ENCODE measurements around the gene CSNK1G2.

DNA sequence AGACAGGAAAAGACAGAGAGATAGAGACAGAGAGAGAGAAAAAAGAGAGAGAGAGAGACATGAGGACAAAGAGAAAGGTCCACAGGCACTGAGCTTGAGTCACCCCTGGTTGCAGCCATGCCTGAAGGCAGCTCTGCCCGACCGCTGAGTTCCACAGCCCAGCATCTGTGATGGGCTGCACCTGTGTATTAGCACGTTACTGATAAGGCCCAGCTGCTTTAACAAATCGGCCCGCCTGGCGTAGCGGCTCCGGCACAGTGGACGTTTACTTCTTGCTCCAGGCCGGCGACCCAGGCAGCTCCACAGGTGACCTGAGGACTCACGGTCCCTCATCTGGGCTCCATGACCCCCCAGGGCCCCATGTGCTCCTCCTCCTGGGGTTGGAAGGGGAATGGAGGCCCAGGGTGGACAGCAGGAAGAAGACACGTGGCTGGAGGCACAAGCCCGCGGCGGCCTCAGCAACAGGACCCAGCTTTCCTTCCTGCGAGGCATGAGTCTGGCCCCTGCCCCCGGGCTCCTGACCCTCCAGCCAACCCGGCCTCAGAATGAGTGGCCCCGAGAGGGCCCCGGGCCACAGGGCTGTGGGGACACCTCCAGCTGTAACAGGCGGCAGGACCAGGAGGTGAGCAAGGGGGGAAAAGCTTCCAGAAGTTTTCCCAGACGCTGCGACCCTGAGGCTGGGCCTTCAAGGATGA is 3.9 kb upstream of the CSNK1G2 start:
- TF ChIP-seq, protein P1, sequence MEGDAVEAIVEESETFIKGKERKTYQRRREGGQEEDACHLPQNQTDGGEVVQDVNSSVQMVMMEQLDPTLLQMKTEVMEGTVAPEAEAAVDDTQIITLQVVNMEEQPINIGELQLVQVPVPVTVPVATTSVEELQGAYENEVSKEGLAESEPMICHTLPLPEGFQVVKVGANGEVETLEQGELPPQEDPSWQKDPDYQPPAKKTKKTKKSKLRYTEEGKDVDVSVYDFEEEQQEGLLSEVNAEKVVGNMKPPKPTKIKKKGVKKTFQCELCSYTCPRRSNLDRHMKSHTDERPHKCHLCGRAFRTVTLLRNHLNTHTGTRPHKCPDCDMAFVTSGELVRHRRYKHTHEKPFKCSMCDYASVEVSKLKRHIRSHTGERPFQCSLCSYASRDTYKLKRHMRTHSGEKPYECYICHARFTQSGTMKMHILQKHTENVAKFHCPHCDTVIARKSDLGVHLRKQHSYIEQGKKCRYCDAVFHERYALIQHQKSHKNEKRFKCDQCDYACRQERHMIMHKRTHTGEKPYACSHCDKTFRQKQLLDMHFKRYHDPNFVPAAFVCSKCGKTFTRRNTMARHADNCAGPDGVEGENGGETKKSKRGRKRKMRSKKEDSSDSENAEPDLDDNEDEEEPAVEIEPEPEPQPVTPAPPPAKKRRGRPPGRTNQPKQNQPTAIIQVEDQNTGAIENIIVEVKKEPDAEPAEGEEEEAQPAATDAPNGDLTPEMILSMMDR (IDR thresholded peaks at IDR 0.05), result no peak
- no peak for TF ChIP-seq POLR2A (IDR thresholded peaks at IDR 0.05)

Data from vagina (tissue), 2 donors.